ENCODE data around the gene CNR2.
"Not testable (repeated sequence)": the region's sequence is repeated elsewhere in the genome, so short reads cannot be mapped to it uniquely, and the experiment has no call there.

Gene CNR2

GRCh38 chr1:23827717-23828116 lies 85.4 kb downstream of the CNR2 start:
- no peak for DNase-seq

DNA sequence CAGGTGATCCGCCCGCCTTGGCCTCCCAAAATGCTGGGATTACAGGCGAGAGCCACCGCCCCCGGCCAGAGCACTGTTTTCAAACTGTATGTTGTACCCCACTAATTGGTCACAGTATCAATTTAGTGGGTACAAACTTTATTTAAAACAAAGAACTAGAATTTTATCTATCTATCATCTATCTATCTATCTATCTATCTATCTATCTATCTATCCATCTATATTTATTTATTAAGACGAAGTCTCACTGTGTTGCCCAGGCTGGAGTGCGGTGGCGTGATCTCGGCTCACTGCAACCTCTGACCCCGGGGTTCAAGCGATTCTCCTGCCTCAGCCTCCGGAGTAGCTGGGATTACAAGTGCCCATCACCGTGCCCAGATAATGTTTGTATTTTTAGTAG lies 86.6 kb downstream of the CNR2 start:
- not testable (repeated sequence) for DNase-seq

- peak; percentile 32 for DNase-seq
Observed at GRCh38 chr1:23825762-23826522, 87.2 kb downstream of the CNR2 start.

- DNase-seq, result peak; percentile 91
Observed at GRCh38 chr1:23825076-23825761, 87.9 kb downstream of the CNR2 start, which contains the start of gene HMGCL. Gene HMGCL (minus strand): TSS chr1:23825429. CDS start chr1:23825415, 14 bp downstream.

GRCh38 chr1:23824711-23825075 lies 88.5 kb downstream of the CNR2 start:
- DNase-seq, result no peak

- no peak for DNase-seq
Observed at GRCh38 chr1:23823767-23824166, 89.4 kb downstream of the CNR2 start.

All from activated CD4-positive, alpha-beta T cell treated with anti-CD3 and anti-CD28 coated beads, Interleukin-2, Interleukin-6, amounts not matched to agents 100 ng/mL and 50 ng/mL, durations not matched to agents 16 hours and 8 hours (primary cell).